B cell (primary cell): ENCODE results near the gene ATP7B. TPM values are rescaled to one million over a fixed set of nuclear protein-coding genes. Genes with fewer than 3 reads are reported as not detected.

Source experiments
- ATAC-seq: fragments of 200-7000 bp; cut with Tn5 transposase; one replicate; pipeline ENCODE4 v1.10.0; 2021; ENCODE audit warnings: low read depth, mild to moderate bottlenecking, moderate number of reproducible peaks, moderate library complexity
- CTCF ChIA-PET: fragments of 350-600 bp; sonication (Branson Sonifier 250); formaldehyde crosslinking; loops from one replicate; lab custom pipeline; 2021; ENCODE audit warnings: antibody characterized with exemption, inconsistent platforms; lab: Charles Lee
- POLR2A ChIA-PET: fragments of 350-600 bp; sonication (Branson Sonifier 250); formaldehyde crosslinking; loops from one replicate; lab custom pipeline; 2021; ENCODE audit warnings: antibody characterized with exemption; lab: Charles Lee
- DNase-seq: peaks from one replicate; pipeline ENCODE4 v3.0.0; 2013
- H2AFZ ChIP-seq: 2 replicates; pipeline ENCODE4 v1.6.1; 2012; ENCODE audit warnings: mild to moderate bottlenecking, low read depth, low read length; ENCODE audit not compliant: insufficient read depth, poor library complexity, severe bottlenecking
- H3K27ac ChIP-seq, 2 donors: 1 replicate in 1 of 2; 2 replicates in 1 of 2; pipeline ENCODE4 v1.5.1; 2012 to 2013; ENCODE audit warnings: low read length in 2 of 2, mild to moderate bottlenecking in 2 of 2, moderate library complexity in 1 of 2
- H3K27me3 ChIP-seq, 4 experiments: fragments of 200-600 bp in 1 of 4; sonication (generic) in 1 of 4; replicated peaks in 1 of 4; 1 replicate in 2 of 4; 2 replicates in 2 of 4; pipeline versions ENCODE4 v1.6.1 to v1.7.0; 2013 to 2016; ENCODE audit warnings: low read length in 3 of 4, mild to moderate bottlenecking in 2 of 4, mixed read lengths in 1 of 4, moderate library complexity in 1 of 4; ENCODE audit not compliant: insufficient read depth in 4 of 4, control insufficient read depth in 3 of 4; ENCODE audit errors: control extremely low read depth in 1 of 4
- H3K36me3 ChIP-seq, 2 experiments: replicated peaks in 1 of 2; 1 replicate in 1 of 2; 2 replicates in 1 of 2; pipeline versions ENCODE4 v1.6.1 to v1.7.1; 2013; ENCODE audit warnings: low read length in 1 of 2; ENCODE audit not compliant: insufficient read depth in 2 of 2, control insufficient read depth in 1 of 2; ENCODE audit errors: control extremely low read depth in 1 of 2, extremely low read depth in 1 of 2
- H3K4me1 ChIP-seq, 2 donors: fragments of 200-600 bp in 1 of 2; sonication (generic) in 1 of 2; 1 replicate in 1 of 2; 2 replicates in 1 of 2; pipeline versions ENCODE4 v1.5.1 to v1.6.1; 2013 to 2017; ENCODE audit warnings: low read length in 2 of 2; ENCODE audit not compliant: control insufficient read depth in 2 of 2, insufficient read depth in 2 of 2
- H3K4me2 ChIP-seq: replicated peaks from 2 replicates; pipeline ENCODE3; 2012; ENCODE audit warnings: mild to moderate bottlenecking, low read depth, low read length; ENCODE audit not compliant: poor library complexity, severe bottlenecking
- H3K4me3 ChIP-seq, 5 experiments: fragments of 200-600 bp in 1 of 5; sonication (generic) in 1 of 5; 1 replicate in 3 of 5; 2 replicates in 2 of 5; pipeline versions ENCODE4 v1.5.1 to v1.7.0; 2011 to 2016; ENCODE audit warnings: low read length in 4 of 5, mild to moderate bottlenecking in 4 of 5, low read depth in 2 of 5, control low read depth in 1 of 5, moderate library complexity in 1 of 5; ENCODE audit not compliant: insufficient read depth in 1 of 5; ENCODE audit errors: control extremely low read depth in 1 of 5, extremely low read depth in 1 of 5
- H3K79me2 ChIP-seq: fragments of 200-600 bp; sonication (generic); one replicate; pipeline ENCODE4 v1.6.0; 2016; ENCODE audit warnings: low read length; ENCODE audit not compliant: control insufficient read depth, insufficient read depth
- H3K9ac ChIP-seq: fragments of 200-600 bp; sonication (generic); 2 replicates; pipeline ENCODE4 v1.6.1; 2017; ENCODE audit warnings: mild to moderate bottlenecking, low read length, moderate library complexity
- H3K9me3 ChIP-seq, 3 donors: one replicate each; pipeline versions ENCODE4 v1.6.1 to v1.7.1; 2013; ENCODE audit warnings: low read length in 2 of 3; ENCODE audit not compliant: control insufficient read depth in 2 of 3, insufficient read depth in 1 of 3; ENCODE audit errors: control extremely low read depth in 1 of 3
- H4K20me1 ChIP-seq: 2 replicates; pipeline ENCODE4 v1.6.0; 2012; ENCODE audit warnings: mild to moderate bottlenecking, low read length; ENCODE audit not compliant: insufficient read depth, control insufficient read depth, poor library complexity, severe bottlenecking
- H3K27ac Mint-ChIP-seq: one replicate; pipeline ENCODE4 v1.8.0; 2021; ENCODE audit warnings: mixed read lengths
- H3K27me3 Mint-ChIP-seq: one replicate; pipeline ENCODE4 v1.8.0; 2021; ENCODE audit warnings: mixed read lengths
- H3K4me1 Mint-ChIP-seq: one replicate; pipeline ENCODE4 v1.8.0; 2021; ENCODE audit warnings: mixed read lengths
- H3K4me3 Mint-ChIP-seq: one replicate; pipeline ENCODE4 v1.8.0; 2021; ENCODE audit warnings: mixed read lengths
- H3K9me3 Mint-ChIP-seq: one replicate; pipeline ENCODE4 v1.8.0; 2022; ENCODE audit warnings: mixed read lengths; ENCODE audit not compliant: insufficient read depth
- CTCF ChIP-seq: fragments of 200-600 bp; IDR thresholded peaks from one replicate; pipeline ENCODE4 v1.8.0; 2022; ENCODE audit warnings: antibody characterized with exemption, mild to moderate bottlenecking
- EZH2 ChIP-seq: IDR thresholded peaks from 2 replicates; pipeline ENCODE4 v1.6.1; 2012; ENCODE audit warnings: borderline replicate concordance, low read depth, mild to moderate bottlenecking, moderate library complexity, low read length; ENCODE audit not compliant: insufficient read depth, poor library complexity, severe bottlenecking
- WGBS: methylation state at CpG from one replicate; pipeline ENCODE4 v1.1.5; 2013; ENCODE audit warnings: missing lambda C conversion rate; ENCODE audit not compliant: insufficient coverage; 5-methylcytosine and 5-hydroxymethylcytosine counted together
- intact Hi-C: fragments of 100-400 bp; cut with micrococcal nuclease; formaldehyde crosslinking; loops from one replicate; pipeline ENCODE4 v1.10.0; 2022
- polyA plus RNA-seq: library from polyadenylated mRNA; depleted of rRNA; stranded (reverse); fragments of >200 nt; gene quantifications from 2 replicates; pipeline ENCODE4 v1.2.3, GENCODE V29; 2012
- total RNA-seq, 2 donors: library from RNA; stranded (reverse); fragments of 120-200 nt in 1 of 2; gene quantifications; 1 replicate in 1 of 2; 2 replicates in 1 of 2; pipeline versions ENCODE4 v1.2.3 to v1.2.4, GENCODE V29; 2013 to 2022

ATP7B gene
- total and polyA plus RNA-seq, 2 donors (not counting 1 experiment from before 2014, with no cell fraction given), result 0.10 to 0.91 TPM

GRCh38 chr13:52051400-52051799 is 40.1 kb upstream of the ATP7B start:
- Mint-ChIP-seq H3K4me3 (no peak overlapping the region), H3K4me1 (no peaks in the 10 kb centered on the region), H3K27me3 (peaks cover 7% of the 10 kb centered on the region), H3K27ac (no peak overlapping the region), H3K9me3 (no peaks in the 10 kb centered on the region)
- H3K4me2 ChIP-seq, result no peak overlapping the region
- no peaks in the 10 kb centered on the region for H3K4me1 ChIP-seq
- H3K4me3 ChIP-seq, result no peak overlapping the region
- intact Hi-C loops, result no loop called here
- ChIA-PET POLR2A (no interaction called here), CTCF (no interaction called here)
- no peaks in the 10 kb centered on the region for H3K36me3 ChIP-seq
- no peak overlapping the region for H3K9ac ChIP-seq
- no peaks in the 10 kb centered on the region for H3K79me2 ChIP-seq
- 96% methylated on average over 3 of the region's 7 CpGs for WGBS
- H3K27ac ChIP-seq, result no peak overlapping the region
- TF ChIP-seq CTCF (no peak), EZH2 (no peak)
- ATAC-seq (no peak), DNase-seq (no peak)
- no peaks in the 10 kb centered on the region for H3K9me3 ChIP-seq
- no peaks in the 10 kb centered on the region for H4K20me1 ChIP-seq
- H2AFZ ChIP-seq, result no peak overlapping the region
- no peaks in the 10 kb centered on the region for H3K27me3 ChIP-seq

GRCh38 chr13:52048516-52048915 is 37.3 kb upstream of the ATP7B start:
- peaks cover 7% of the 10 kb centered on the region for H3K27me3 Mint-ChIP-seq
- no peak for DNase-seq
- 92% methylated on average over 2 of the region's 2 CpGs for WGBS
- H3K27me3 ChIP-seq, result no peaks in the 10 kb centered on the region
- no peak for ATAC-seq
- intact Hi-C loops, result loop anchor here (10.0 kb wide), 1 partner anchor 46 kb away; no protein-coding TSS in a partner anchor
- CTCF ChIA-PET, result no interaction called here
- H3K27ac ChIP-seq, result no peak overlapping the region
- POLR2A ChIA-PET, result no interaction called here
- H3K36me3 ChIP-seq, result no peaks in the 10 kb centered on the region
- no peak overlapping the region for H3K4me2 ChIP-seq
- no peaks in the 10 kb centered on the region for H3K9me3 Mint-ChIP-seq
- H3K4me1 Mint-ChIP-seq, result no peaks in the 10 kb centered on the region
- H3K79me2 ChIP-seq, result no peaks in the 10 kb centered on the region
- H3K9me3 ChIP-seq, result no peaks in the 10 kb centered on the region
- H3K4me1 ChIP-seq, result no peaks in the 10 kb centered on the region
- H3K27ac Mint-ChIP-seq, result no peak overlapping the region
- H3K9ac ChIP-seq, result no peak overlapping the region
- H2AFZ ChIP-seq, result no peak overlapping the region
- no peak overlapping the region for H3K4me3 Mint-ChIP-seq
- no peak for TF ChIP-seq EZH2
- TF ChIP-seq CTCF, result no peak
- no peaks in the 10 kb centered on the region for H4K20me1 ChIP-seq
- H3K4me3 ChIP-seq, result no peak overlapping the region
